Suppressor macrophage treated with lipopolysaccharide for 4 hours (primary cell): Measurements from ENCODE around the gene LRFN2.
A peak's percentile ranks its signal among the peaks of the same experiment; 100 is the strongest.

ENCODE experiments used
- DNase-seq: peaks from one replicate; pipeline ENCODE4 v3.0.0-alpha.2; 2020

Gene LRFN2

GRCh38 chr6:40509716-40510260, 77.4 kb downstream of the LRFN2 start:
- no peak for DNase-seq

- DNase-seq: peak; percentile 45
Observed at GRCh38 chr6:40509086-40509485, 78.1 kb downstream of the LRFN2 start.

DNA sequence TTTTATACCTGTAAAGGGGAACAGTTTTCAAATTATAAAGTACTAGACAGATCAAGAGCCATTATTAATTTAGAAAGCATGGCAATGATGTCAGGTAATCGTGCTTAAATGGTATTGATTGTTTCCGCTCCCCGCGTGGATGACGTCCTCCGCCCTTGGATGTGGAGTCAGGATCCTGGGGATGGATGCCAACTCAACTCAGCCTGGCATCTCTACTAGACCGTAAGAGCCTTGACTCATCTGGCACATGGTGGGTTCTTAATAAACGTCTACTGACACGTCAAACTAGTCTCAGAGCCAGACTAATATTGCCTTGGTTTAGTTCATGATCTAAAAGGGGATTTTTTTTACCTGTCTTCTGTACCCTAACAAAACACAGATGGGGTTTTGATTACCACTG, 80.2 kb downstream of the LRFN2 start:
- DNase-seq: no peak

DNA sequence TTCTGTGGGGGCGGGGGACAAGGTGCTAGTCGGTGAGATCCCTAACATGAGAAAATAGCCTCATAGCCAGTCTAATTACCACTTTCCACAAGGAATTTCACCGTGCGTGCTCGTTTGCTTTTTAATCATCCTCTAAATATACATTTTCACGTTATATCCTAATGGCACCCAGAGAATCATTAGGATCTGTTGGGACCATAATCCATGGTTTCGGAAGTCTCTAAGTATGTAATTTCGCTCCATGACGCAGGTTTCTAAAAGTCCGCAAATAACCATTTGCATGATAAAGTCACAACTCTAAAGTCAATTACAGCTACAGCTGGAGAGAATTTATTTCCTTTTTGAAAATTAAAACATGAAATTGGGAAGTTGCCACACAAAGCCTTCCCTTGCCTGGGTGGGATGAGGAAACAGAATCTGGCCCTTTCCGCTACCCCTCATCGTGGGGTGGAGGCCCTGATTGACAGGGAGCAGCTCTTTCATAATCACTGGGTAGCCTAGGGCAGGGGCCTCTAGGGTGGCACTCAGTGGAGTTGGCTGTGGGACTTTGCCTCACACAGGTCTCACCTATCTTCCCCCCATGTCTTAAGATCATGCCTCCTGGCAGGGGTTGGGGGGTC, 81.9 kb downstream of the LRFN2 start:
- peak; percentile 53 for DNase-seq

- DNase-seq: peak; percentile 77
Observed at GRCh38 chr6:40504274-40504673, 82.9 kb downstream of the LRFN2 start.

- DNase-seq: no peak
Observed at GRCh38 chr6:40500227-40500626, 86.9 kb downstream of the LRFN2 start.

DNA sequence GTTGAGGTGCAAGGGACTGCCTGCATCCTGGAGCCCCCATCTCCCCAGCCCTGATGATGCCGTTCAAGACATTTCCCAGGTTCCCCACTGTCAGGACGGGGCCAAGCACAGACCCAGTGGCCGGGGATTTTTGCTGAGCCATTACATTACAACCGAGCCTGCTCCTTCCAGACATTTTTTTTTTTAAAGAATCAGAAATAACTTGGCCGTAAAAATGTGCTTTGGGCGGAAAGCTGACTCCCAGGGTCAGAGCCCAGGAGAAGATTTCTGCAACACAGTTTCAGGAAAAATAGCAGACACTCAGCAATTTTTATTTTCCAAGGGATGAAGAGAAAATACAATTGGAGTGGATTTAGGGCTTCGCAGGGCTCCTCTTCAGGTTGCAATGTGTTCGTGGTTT, 87.9 kb downstream of the LRFN2 start:
- DNase-seq: no peak

GRCh38 chr6:40498148-40498547, 89.0 kb downstream of the LRFN2 start:
- DNase-seq: no peak

- no peak for DNase-seq
Observed at GRCh38 chr6:40492187-40492586, 95.0 kb downstream of the LRFN2 start.

- no peak for DNase-seq
Observed at GRCh38 chr6:40490508-40490907, 96.7 kb downstream of the LRFN2 start.

GRCh38 chr6:40489798-40490197, 97.4 kb downstream of the LRFN2 start:
- no peak for DNase-seq

DNA sequence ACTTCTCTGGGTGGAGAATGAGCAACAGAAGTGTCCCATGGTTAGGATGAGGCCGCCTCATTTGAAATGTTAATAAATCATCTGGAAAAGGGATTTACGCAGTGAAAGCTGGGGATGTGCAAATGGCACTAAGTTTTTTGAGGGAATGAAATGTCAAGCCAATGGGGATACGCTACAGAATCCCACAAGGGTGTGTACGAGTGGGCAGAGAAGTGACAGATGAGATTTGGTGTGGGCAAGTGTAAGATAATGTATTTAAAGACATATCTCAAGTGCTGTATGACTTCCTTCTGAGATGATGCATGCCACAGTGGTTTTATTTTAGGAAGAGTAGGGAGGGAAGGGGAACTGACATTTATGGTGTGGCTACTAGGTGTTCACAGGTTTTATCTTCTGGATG, 100.6 kb downstream of the LRFN2 start:
- DNase-seq: no peak

DNA sequence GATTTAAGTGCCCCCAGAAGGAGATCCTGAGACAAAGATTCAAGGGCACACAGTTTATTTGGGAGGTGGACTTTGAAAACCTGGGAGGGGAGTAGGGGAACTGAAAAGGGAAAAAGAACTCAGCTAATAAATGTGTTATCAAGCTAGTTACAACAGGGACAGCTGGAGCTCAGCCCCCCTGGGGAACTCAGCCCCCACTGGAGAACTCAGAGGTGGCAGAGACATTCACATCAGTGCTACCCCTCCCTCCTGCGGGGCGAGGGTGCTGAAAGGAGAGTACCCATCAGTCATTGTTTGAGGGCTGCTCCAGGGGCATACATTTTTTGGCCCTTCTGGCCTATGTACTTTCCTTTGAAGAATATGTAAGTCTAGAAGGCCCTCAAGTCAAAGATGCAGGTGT, 101.4 kb downstream of the LRFN2 start:
- DNase-seq: no peak

GRCh38 chr6:40485300-40485699, 101.9 kb downstream of the LRFN2 start:
- DNase-seq: no peak

DNA sequence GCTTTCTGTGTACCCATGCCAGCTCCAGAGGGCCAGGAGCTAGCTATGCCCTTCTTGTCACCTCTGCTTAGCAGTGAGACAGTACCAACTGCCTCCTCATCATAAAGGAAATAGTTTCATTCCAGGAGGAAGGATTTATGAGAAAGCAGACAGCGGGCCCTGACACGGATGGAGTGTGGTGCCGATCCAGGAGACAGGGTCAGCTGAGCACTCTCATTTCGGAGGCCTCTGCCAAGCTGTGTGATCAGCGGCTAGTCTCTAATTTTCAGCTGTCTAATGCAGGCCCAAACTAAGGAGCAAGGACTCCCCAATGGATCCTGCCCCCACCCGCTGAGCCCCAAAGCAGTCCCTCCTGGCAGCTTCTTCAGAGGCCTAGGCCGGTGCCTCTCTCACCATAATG, 103.1 kb downstream of the LRFN2 start:
- DNase-seq: no peak

DNA sequence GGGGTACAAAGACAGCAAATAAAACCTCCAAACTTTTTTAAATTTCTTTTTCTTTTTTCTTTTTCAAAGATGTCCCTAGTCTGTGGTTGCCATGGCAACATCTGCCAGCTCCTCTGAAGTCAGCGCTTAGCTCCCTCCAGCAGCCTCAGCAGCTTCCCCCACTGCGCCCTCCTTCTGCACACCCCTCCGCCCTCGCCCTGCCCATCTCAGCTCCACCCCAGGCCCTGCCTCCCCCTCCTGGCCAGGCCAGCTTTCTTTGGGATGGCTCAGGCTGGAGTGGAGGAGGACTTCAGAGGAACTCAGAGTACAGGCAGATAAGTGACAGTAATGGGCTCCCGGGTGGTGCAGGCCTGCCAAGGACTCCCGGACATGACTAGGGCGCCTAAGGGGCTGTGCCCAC, 104.6 kb downstream of the LRFN2 start:
- DNase-seq: no peak

DNA sequence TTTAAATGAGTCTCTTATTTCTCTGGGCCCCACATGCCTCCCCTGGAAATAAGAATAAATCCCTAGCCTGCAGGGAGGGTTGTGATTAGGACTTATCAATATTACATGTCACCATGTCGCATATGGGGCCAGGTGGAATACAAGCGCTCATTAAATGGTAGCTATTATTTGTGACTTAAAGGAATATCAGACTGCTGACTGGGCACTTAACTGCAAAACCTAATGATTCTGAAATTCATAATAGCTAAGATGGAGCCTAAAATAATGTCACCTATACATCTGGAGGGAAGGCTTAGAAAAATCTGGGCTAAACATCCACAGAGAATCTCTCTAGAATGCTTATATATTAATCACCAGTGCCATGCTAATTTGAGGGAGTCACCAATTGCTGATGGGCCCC, 106.5 kb downstream of the LRFN2 start:
- no peak for DNase-seq

GRCh38 chr6:40479706-40480105, 107.5 kb downstream of the LRFN2 start:
- no peak for DNase-seq

- no peak for DNase-seq
Observed at GRCh38 chr6:40477246-40478126, 109.7 kb downstream of the LRFN2 start.

DNA sequence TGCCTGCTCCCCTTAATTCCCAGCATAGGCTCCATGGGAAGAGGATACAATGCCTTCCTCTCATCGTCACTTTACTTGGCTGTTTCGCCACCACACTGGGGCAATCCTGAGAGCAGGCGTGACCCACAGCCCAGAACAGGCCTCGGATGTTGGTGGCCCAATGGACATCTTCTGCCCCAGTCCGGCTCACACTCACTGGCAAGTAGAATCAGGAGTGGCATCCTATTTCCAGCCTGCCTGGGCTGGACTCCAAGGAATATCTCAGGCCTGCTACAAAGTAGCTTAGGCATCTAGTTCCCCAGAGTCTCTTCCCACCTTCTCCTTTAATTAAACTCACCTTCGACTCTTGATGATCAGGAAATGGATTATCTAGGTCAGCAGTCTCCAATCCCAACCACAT, 110.5 kb downstream of the LRFN2 start:
- DNase-seq: no peak

DNA sequence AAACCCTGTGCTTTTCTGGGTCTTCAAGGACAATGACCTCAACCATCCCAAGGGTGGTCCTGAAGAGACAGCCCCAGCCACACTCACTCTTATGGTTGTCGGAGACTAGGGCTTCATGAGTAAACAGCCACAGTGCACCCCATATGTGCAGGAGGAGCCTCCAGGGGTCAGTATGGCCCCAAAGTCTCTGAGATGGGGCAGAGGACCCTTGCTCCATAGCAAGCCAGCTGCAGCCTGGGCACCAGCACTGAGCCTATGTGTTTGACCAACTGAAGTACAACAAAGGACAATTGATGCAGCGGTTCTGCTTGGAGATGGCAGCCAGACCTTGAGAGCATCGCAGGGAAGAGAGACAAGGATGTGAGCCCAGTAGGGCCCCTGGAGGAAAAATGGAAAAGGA, 112.2 kb downstream of the LRFN2 start:
- no peak for DNase-seq

GRCh38 chr6:40473026-40473425, 114.1 kb downstream of the LRFN2 start:
- DNase-seq: no peak

GRCh38 chr6:40472353-40472752, 114.8 kb downstream of the LRFN2 start:
- no peak for DNase-seq

DNA sequence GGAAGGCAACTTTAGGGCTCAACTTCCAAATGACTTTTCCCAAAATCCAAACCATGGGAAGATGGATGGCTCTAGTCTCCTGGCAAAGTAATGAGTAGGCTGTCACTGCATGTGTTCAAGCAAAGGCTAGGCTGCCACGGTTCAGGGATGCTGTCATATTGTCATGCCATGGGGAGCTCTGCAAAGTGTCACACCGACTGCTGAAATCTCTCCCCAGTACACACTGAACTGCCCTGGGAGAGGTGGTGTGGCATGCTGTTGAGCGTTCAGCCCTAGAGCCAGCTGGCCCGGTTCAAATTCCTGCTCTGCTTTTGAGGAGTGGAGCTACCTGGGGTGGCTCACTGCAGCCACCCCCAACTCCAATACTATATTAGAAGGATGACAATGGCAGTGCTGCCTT, 115.9 kb downstream of the LRFN2 start:
- DNase-seq: no peak
